Type B pancreatic cell (in vitro differentiated cells): ENCODE results near the gene TMEM72. TPM values are rescaled to one million over a fixed set of nuclear protein-coding genes. Genes with fewer than 3 reads are reported as not detected.

Experiments
- DNase-seq: peaks from one replicate; pipeline ENCODE4 v3.0.0; 2021; ENCODE audit warnings: mixed read lengths; ENCODE audit not compliant: unreplicated experiment; ENCODE audit errors: extremely low spot score
- H3K27ac Mint-ChIP-seq: 2 replicates; pipeline ENCODE4 v1.8.0; 2021; ENCODE audit warnings: mild to moderate bottlenecking, mixed read lengths
- H3K27me3 Mint-ChIP-seq: 2 replicates; pipeline ENCODE4 v1.8.0; 2021; ENCODE audit warnings: mixed read lengths
- H3K36me3 Mint-ChIP-seq: 2 replicates; pipeline ENCODE4 v1.8.0; 2021; ENCODE audit warnings: mixed read lengths
- H3K4me1 Mint-ChIP-seq: one replicate; pipeline ENCODE4 v1.8.0; 2021; ENCODE audit warnings: mixed read lengths; ENCODE audit not compliant: unreplicated experiment
- H3K4me3 Mint-ChIP-seq: 2 replicates; pipeline ENCODE4 v1.8.0; 2021; ENCODE audit warnings: mild to moderate bottlenecking, mixed read lengths
- H3K9me3 Mint-ChIP-seq: 2 replicates; pipeline ENCODE4 v1.8.0; 2021; ENCODE audit warnings: mixed read lengths
- CTCF ChIP-seq: fragments of 200-600 bp; sonication (generic); conservative IDR thresholded peaks from 2 replicates; pipeline ENCODE4 v1.5.0; 2021; ENCODE audit warnings: antibody characterized with exemption, mild to moderate bottlenecking
- total RNA-seq: library from RNA; stranded (reverse); gene quantifications from 2 replicates; pipeline ENCODE4 v1.2.1, GENCODE V29; 2021; ENCODE audit warnings: low replicate concordance

Gene TMEM72
- total RNA-seq, 1 donor from 2014 or later = 1.2 TPM

DNA sequence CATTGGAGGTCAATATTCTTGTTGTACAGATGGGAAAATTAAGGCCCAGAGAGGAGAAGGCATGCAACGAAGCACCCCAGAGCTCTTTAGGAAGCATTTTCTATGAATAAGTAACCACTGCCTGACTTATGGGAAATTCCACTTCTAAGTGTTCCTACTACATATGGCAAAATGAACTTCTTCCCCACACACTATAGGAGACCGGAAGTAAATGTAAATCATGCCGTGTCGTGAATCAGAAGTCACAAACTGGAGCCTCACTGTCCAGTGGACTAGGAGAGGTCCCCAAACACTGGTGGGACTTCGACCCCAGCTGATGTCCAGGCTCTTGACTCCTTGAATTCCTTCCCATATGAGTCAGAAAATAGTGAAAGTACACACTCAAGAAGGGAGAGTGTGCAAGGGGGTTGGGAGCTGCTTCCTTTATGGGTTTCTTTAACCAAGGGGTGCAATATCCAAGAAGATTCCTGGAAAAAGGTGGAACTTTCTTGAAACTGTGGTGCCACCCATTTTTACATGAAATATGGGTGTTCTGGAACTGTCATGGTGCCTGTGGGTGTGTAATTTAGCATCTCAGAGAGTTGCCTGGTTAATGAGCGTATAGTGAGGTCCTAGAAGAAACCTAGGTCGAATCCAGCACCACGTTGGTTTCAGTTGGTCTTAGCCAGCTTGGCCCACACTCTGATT lies 55.1 kb downstream of the TMEM72 start:
- Mint-ChIP-seq H3K36me3 (peaks cover 14% of the 10 kb centered on the region), H3K4me1 (peaks cover 57% of the 10 kb centered on the region), H3K9me3 (no peaks in the 10 kb centered on the region), H3K27ac (peak overlapping the region; percentile 72), H3K27me3 (no peaks in the 10 kb centered on the region), H3K4me3 (peak overlapping the region; percentile 27)
- DNase-seq = peak; percentile 15
- no peak for TF ChIP-seq CTCF

DNA sequence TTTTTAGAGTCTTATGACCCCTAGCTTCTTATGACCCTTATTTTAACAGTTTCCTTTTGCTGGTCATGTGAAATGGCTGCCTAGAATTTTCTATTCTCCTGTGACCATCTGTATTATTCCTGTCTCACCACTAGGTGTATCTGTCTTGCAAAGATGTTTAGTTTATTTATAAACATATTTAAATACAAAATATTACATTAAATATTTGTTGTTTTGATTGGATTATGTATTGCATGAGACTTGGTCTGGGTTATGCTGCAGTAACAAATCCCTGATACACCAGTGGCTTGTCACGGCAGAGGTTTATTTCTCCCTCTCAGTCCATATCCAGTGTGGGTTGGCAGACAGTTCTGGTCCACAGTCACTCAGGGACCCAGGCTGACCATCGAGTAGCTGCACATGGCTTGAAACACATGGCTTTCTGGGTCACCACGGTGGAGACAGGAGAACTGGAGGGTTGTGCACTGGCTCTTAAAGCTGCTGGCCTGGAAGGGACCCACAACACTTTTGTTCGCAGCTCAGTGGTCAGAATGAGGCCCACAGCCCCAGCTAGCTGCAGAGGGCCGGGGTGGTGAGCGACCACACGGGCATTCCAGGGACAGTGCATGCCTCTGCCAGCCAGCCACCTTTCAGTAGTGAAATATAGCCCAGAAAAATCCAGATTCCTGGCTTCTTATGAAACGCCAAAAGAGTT lies 55.8 kb downstream of the TMEM72 start:
- no peak overlapping the region for H3K4me3 Mint-ChIP-seq
- peak; percentile 66 for TF ChIP-seq CTCF
- no peak for DNase-seq
- H3K27ac Mint-ChIP-seq = no peak overlapping the region
- no peaks in the 10 kb centered on the region for H3K9me3 Mint-ChIP-seq
- H3K27me3 Mint-ChIP-seq = no peaks in the 10 kb centered on the region
- peaks cover 53% of the 10 kb centered on the region for H3K4me1 Mint-ChIP-seq
- H3K36me3 Mint-ChIP-seq = peaks cover 16% of the 10 kb centered on the region

GRCh38 chr10:44967616-44968015 lies 56.5 kb downstream of the TMEM72 start:
- no peak overlapping the region for H3K4me3 Mint-ChIP-seq
- peaks cover 46% of the 10 kb centered on the region for H3K4me1 Mint-ChIP-seq
- H3K27ac Mint-ChIP-seq = peak overlapping the region; percentile 18
- no peaks in the 10 kb centered on the region for H3K9me3 Mint-ChIP-seq
- H3K36me3 Mint-ChIP-seq = peaks cover 19% of the 10 kb centered on the region
- no peak for DNase-seq
- no peak for TF ChIP-seq CTCF
- H3K27me3 Mint-ChIP-seq = no peaks in the 10 kb centered on the region

- peaks cover 41% of the 10 kb centered on the region for H3K4me1 Mint-ChIP-seq
- H3K4me3 Mint-ChIP-seq = no peak overlapping the region
- H3K27me3 Mint-ChIP-seq = no peaks in the 10 kb centered on the region
- H3K36me3 Mint-ChIP-seq = peaks cover 19% of the 10 kb centered on the region
- no peak for TF ChIP-seq CTCF
- H3K9me3 Mint-ChIP-seq = no peaks in the 10 kb centered on the region
- no peak for DNase-seq
- peak overlapping the region; percentile 18 for H3K27ac Mint-ChIP-seq
Observed at GRCh38 chr10:44968091-44968490, 57.0 kb downstream of the TMEM72 start.

GRCh38 chr10:44968500-44969400 lies 57.6 kb downstream of the TMEM72 start:
- no peak for TF ChIP-seq CTCF
- Mint-ChIP-seq H3K36me3 (peaks cover 19% of the 10 kb centered on the region), H3K4me1 (peaks cover 36% of the 10 kb centered on the region), H3K27ac (no peak overlapping the region), H3K27me3 (no peaks in the 10 kb centered on the region), H3K9me3 (no peaks in the 10 kb centered on the region), H3K4me3 (no peak overlapping the region)
- DNase-seq = no peak
